SKM-1 treated with dmso at 0.1 percent for 144 hours (cell line): ENCODE measurements around the gene OR52N5.

ENCODE experiments used
- DNase-seq: peaks from one replicate; lab custom pipeline; 2025; ENCODE audit not compliant: unreplicated experiment; lab: John Stamatoyannopoulos, UW

OR52N5 gene

GRCh38 chr11:5783255-5783654 lies at the start of gene OR52N5:
TSS of gene OR52N5 (minus strand) at chr11:5783355. CDS start at chr11:5778634, 4,721 bp downstream.
- no peak for DNase-seq

- no peak for DNase-seq
Observed at GRCh38 chr11:5831196-5831829, 48.2 kb upstream of the OR52N5 start.

GRCh38 chr11:5818245-5818886 lies 35.2 kb upstream of the OR52N5 start:
- DNase-seq: no peak

GRCh38 chr11:5815534-5815933 lies 32.4 kb upstream of the OR52N5 start:
- DNase-seq: peak; percentile 94

GRCh38 chr11:5809905-5810795 lies 27.0 kb upstream of the OR52N5 start:
- DNase-seq: no peak

- no peak for DNase-seq
Observed at GRCh38 chr11:5809122-5809519, 26.0 kb upstream of the OR52N5 start.

- DNase-seq: peak; percentile 58
Observed at GRCh38 chr11:5808500-5809121, 25.5 kb upstream of the OR52N5 start, which contains the start of gene OR52N2. TSS of gene OR52N2 (plus strand) at chr11:5808924. CDS start at chr11:5820336, 11,412 bp downstream.

GRCh38 chr11:5807580-5807979 lies 24.4 kb upstream of the OR52N5 start:
- no peak for DNase-seq

GRCh38 chr11:5803982-5804381 lies 20.8 kb upstream of the OR52N5 start:
- DNase-seq: no peak

- DNase-seq: no peak
Observed at GRCh38 chr11:5796541-5796940, 13.4 kb upstream of the OR52N5 start.

GRCh38 chr11:5791165-5791564 lies 8.0 kb upstream of the OR52N5 start, which contains the start of gene OR52N1:
TSS of gene OR52N1 (minus strand) at chr11:5791265. CDS start at chr11:5788816, 2,449 bp downstream.
- no peak for DNase-seq

- DNase-seq: no peak
Observed at GRCh38 chr11:5767056-5767455, 16.1 kb downstream of the OR52N5 start.

- DNase-seq: no peak
Observed at GRCh38 chr11:5753943-5754342, 29.2 kb downstream of the OR52N5 start, which contains the start of gene OR52N4. TSS of gene OR52N4 (plus strand) at chr11:5754243. CDS start at chr11:5754741, 498 bp downstream.

- no peak for DNase-seq
Observed at GRCh38 chr11:5749836-5750235, 33.3 kb downstream of the OR52N5 start.

- no peak for DNase-seq
Observed at GRCh38 chr11:5746614-5747013, 36.5 kb downstream of the OR52N5 start.

- no peak for DNase-seq
Observed at GRCh38 chr11:5738431-5738830, 44.7 kb downstream of the OR52N5 start.

- no peak for DNase-seq
Observed at GRCh38 chr11:5737670-5738392, 45.3 kb downstream of the OR52N5 start.

- DNase-seq: no peak
Observed at GRCh38 chr11:5737091-5737490, 46.1 kb downstream of the OR52N5 start.

GRCh38 chr11:5736396-5736795 lies 46.8 kb downstream of the OR52N5 start, which contains the start of gene OR56B1:
TSS of gene OR56B1 (plus strand) at chr11:5736448. CDS start at chr11:5736517, 69 bp downstream.
- DNase-seq: no peak

GRCh38 chr11:5727691-5728090 lies 55.5 kb downstream of the OR52N5 start:
- DNase-seq: no peak
